GM23338 (cell line): ENCODE data around the gene ZBTB14.

Experiments
- EZH2 ChIP-seq: fragments of 200-600 bp; sonication (generic); IDR thresholded peaks from one replicate; pipeline ENCODE4 v1.8.0; 2017; ENCODE audit warnings: antibody characterized with exemption, mild to moderate bottlenecking, low read depth; ENCODE audit not compliant: unreplicated experiment
- POLR2AphosphoS5 ChIP-seq: IDR thresholded peaks from 2 replicates; pipeline ENCODE4 v1.6.1; 2016; ENCODE audit warnings: antibody characterized with exemption, low read depth
- ZNF114 ChIP-seq: fragments of 250-450 bp; sonication (Bioruptor Pico); IDR thresholded peaks from 2 replicates; pipeline ENCODE4 v1.5.0; 2020; ENCODE audit warnings: mild to moderate bottlenecking, moderate library complexity
- TF ChIP-seq, protein P1 (sequence below), 2 experiments: fragments of 200-600 bp in 1 of 2; sonication (generic) in 1 of 2; conservative IDR thresholded peaks; 2 replicates each; pipeline versions ENCODE4 v1.5.1 to v1.6.1; 2016 to 2017; ENCODE audit warnings: antibody characterized with exemption in 2 of 2, low read depth in 2 of 2, mild to moderate bottlenecking in 2 of 2, moderate library complexity in 1 of 2
- TF ChIP-seq, protein P2 (sequence below): IDR thresholded peaks from one replicate; pipeline ENCODE4 v1.6.1; 2018; ENCODE audit warnings: antibody characterized with exemption; ENCODE audit not compliant: unreplicated experiment

- TF ChIP-seq EZH2 (no peak), ZNF114 (CRISPR knock-in tag) (no peak), POLR2AphosphoS5 (no peak)
- TF ChIP-seq, protein P1, sequence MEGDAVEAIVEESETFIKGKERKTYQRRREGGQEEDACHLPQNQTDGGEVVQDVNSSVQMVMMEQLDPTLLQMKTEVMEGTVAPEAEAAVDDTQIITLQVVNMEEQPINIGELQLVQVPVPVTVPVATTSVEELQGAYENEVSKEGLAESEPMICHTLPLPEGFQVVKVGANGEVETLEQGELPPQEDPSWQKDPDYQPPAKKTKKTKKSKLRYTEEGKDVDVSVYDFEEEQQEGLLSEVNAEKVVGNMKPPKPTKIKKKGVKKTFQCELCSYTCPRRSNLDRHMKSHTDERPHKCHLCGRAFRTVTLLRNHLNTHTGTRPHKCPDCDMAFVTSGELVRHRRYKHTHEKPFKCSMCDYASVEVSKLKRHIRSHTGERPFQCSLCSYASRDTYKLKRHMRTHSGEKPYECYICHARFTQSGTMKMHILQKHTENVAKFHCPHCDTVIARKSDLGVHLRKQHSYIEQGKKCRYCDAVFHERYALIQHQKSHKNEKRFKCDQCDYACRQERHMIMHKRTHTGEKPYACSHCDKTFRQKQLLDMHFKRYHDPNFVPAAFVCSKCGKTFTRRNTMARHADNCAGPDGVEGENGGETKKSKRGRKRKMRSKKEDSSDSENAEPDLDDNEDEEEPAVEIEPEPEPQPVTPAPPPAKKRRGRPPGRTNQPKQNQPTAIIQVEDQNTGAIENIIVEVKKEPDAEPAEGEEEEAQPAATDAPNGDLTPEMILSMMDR (conservative IDR thresholded peaks at IDR 0.05; ENCODE audit: low read depth in 2 of 2): no peak
- TF ChIP-seq, protein P2, sequence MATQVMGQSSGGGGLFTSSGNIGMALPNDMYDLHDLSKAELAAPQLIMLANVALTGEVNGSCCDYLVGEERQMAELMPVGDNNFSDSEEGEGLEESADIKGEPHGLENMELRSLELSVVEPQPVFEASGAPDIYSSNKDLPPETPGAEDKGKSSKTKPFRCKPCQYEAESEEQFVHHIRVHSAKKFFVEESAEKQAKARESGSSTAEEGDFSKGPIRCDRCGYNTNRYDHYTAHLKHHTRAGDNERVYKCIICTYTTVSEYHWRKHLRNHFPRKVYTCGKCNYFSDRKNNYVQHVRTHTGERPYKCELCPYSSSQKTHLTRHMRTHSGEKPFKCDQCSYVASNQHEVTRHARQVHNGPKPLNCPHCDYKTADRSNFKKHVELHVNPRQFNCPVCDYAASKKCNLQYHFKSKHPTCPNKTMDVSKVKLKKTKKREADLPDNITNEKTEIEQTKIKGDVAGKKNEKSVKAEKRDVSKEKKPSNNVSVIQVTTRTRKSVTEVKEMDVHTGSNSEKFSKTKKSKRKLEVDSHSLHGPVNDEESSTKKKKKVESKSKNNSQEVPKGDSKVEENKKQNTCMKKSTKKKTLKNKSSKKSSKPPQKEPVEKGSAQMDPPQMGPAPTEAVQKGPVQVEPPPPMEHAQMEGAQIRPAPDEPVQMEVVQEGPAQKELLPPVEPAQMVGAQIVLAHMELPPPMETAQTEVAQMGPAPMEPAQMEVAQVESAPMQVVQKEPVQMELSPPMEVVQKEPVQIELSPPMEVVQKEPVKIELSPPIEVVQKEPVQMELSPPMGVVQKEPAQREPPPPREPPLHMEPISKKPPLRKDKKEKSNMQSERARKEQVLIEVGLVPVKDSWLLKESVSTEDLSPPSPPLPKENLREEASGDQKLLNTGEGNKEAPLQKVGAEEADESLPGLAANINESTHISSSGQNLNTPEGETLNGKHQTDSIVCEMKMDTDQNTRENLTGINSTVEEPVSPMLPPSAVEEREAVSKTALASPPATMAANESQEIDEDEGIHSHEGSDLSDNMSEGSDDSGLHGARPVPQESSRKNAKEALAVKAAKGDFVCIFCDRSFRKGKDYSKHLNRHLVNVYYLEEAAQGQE: no peak
Observed at GRCh38 chr18:5244941-5245340, 50.6 kb downstream of the ZBTB14 start.
